NCI-H2227 treated with DMSO at 0.1 percent for 48 hours (cell line): ENCODE data around the gene SKP1.
A peak's percentile ranks its signal among the peaks of the same experiment; 100 is the strongest.
"Not testable (repeated sequence)": the region's sequence is repeated elsewhere in the genome, so short reads cannot be mapped to it uniquely, and the experiment has no call there.

Experiments
- DNase-seq: peaks from one replicate; lab custom pipeline; 2025; lab: John Stamatoyannopoulos, UW

The SKP1 gene

GRCh38 chr5:134176511-134177368, at the start of gene SKP1:
SKP1 (minus strand) TSS chr5:134176950; CDS start chr5:134174022, 2,928 bp downstream.
- peak; percentile 87 for DNase-seq

- DNase-seq: peak; percentile 93
These were observed 49.2 kb upstream of the SKP1 start, which contains the start of gene PPP2CA for GRCh38 chr5:134225780-134226440. PPP2CA (minus strand) TSS chr5:134226073; CDS start chr5:134225861, 212 bp downstream.

GRCh38 chr5:134224888-134225779, 48.4 kb upstream of the SKP1 start:
- peak; percentile 38 for DNase-seq

GRCh38 chr5:134223406-134224248, 46.9 kb upstream of the SKP1 start:
- DNase-seq: no peak

GRCh38 chr5:134221690-134222089, 44.9 kb upstream of the SKP1 start:
- DNase-seq: not testable (repeated sequence)

- no peak for DNase-seq
These were observed 39.0 kb upstream of the SKP1 start for GRCh38 chr5:134215757-134216156.

GRCh38 chr5:134211263-134212031, 34.7 kb upstream of the SKP1 start:
- not testable (repeated sequence) for DNase-seq

- DNase-seq: no peak
These were observed 32.9 kb upstream of the SKP1 start for GRCh38 chr5:134209477-134210245.

- no peak for DNase-seq
These were observed 30.9 kb upstream of the SKP1 start for GRCh38 chr5:134207696-134208095.

- DNase-seq: no peak
These were observed 29.9 kb upstream of the SKP1 start for GRCh38 chr5:134206627-134207160.

GRCh38 chr5:134204575-134204974, 27.8 kb upstream of the SKP1 start:
- no peak for DNase-seq

GRCh38 chr5:134203630-134204029, 26.9 kb upstream of the SKP1 start:
- DNase-seq: no peak

GRCh38 chr5:134195666-134196065, 18.9 kb upstream of the SKP1 start:
- DNase-seq: no peak

GRCh38 chr5:134189031-134189430, 12.3 kb upstream of the SKP1 start:
- no peak for DNase-seq

- DNase-seq: no peak
These were observed 11.3 kb upstream of the SKP1 start for GRCh38 chr5:134188092-134188491.

- peak; percentile 12 for DNase-seq
These were observed 7.7 kb upstream of the SKP1 start for GRCh38 chr5:134184155-134185135.

GRCh38 chr5:134183481-134183880, 6.7 kb upstream of the SKP1 start:
- no peak for DNase-seq

- no peak for DNase-seq
These were observed 1.3 kb upstream of the SKP1 start for GRCh38 chr5:134178096-134178419.
